Stromal cell of bone marrow (primary cell): ENCODE results near the gene METAP1.
A peak's percentile ranks its signal among the peaks of the same experiment; 100 is the strongest.
"Not testable (repeated sequence)": the region's sequence is repeated elsewhere in the genome, so short reads cannot be mapped to it uniquely, and the experiment has no call there.

ENCODE experiments used
- DNase-seq: peaks from one replicate; pipeline ENCODE4 v3.0.0-alpha.2; 2012; ENCODE audit warnings: low read depth

METAP1 gene

GRCh38 chr4:99059550-99059949, 64.0 kb downstream of the METAP1 start:
- DNase-seq, result no peak

GRCh38 chr4:99061048-99061700, 65.7 kb downstream of the METAP1 start:
- DNase-seq, result no peak

GRCh38 chr4:99062120-99062519, 66.6 kb downstream of the METAP1 start:
- DNase-seq, result no peak

- DNase-seq, result not testable (repeated sequence)
Observed at GRCh38 chr4:99065521-99065920, 70.0 kb downstream of the METAP1 start.

GRCh38 chr4:99067617-99068016, 72.1 kb downstream of the METAP1 start:
- DNase-seq, result no peak

- no peak for DNase-seq
Observed at GRCh38 chr4:99071159-99071558, 75.6 kb downstream of the METAP1 start.

- DNase-seq, result no peak
Observed at GRCh38 chr4:99074816-99075215, 79.3 kb downstream of the METAP1 start.

- no peak for DNase-seq
Observed at GRCh38 chr4:99076292-99076976, 80.9 kb downstream of the METAP1 start.

GRCh38 chr4:99077177-99077576, 81.7 kb downstream of the METAP1 start:
- DNase-seq, result no peak

GRCh38 chr4:99078336-99078735, 82.8 kb downstream of the METAP1 start:
- no peak for DNase-seq

- no peak for DNase-seq
Observed at GRCh38 chr4:99078931-99079624, 83.6 kb downstream of the METAP1 start.

GRCh38 chr4:99079625-99080295, 84.2 kb downstream of the METAP1 start:
- no peak for DNase-seq

- DNase-seq, result not testable (repeated sequence)
Observed at GRCh38 chr4:99080869-99081268, 85.3 kb downstream of the METAP1 start.

GRCh38 chr4:99082192-99082591, 86.7 kb downstream of the METAP1 start:
- DNase-seq, result no peak

GRCh38 chr4:99084595-99084994, 89.1 kb downstream of the METAP1 start:
- DNase-seq, result no peak

GRCh38 chr4:99088023-99088449, 92.5 kb downstream of the METAP1 start:
- peak; percentile 73 for DNase-seq

GRCh38 chr4:99088481-99089365, 93.2 kb downstream of the METAP1 start, which contains the start of gene ADH5:
Gene ADH5, minus strand, starts transcription at chr4:99088788. Its CDS starts 88 bp downstream, at chr4:99088700.
- DNase-seq, result peak; percentile 69

GRCh38 chr4:99090481-99091215, 95.1 kb downstream of the METAP1 start:
- DNase-seq, result no peak

- DNase-seq, result no peak
Observed at GRCh38 chr4:99091216-99091575, 95.7 kb downstream of the METAP1 start.

GRCh38 chr4:99091841-99092240, 96.3 kb downstream of the METAP1 start:
- DNase-seq, result not testable (repeated sequence)

- DNase-seq, result no peak
Observed at GRCh38 chr4:99099311-99099710, 103.8 kb downstream of the METAP1 start.
